Heart left ventricle (tissue), 13 donors: Measurements from ENCODE around the gene ACAP3.

Experiments
- CTCF ChIP-seq, 12 donors: fragments of 200-600 bp; sonication (generic) in 4 of 12; IDR thresholded peaks; one replicate each; pipeline versions ENCODE4 v1.5.0 to v1.8.0; 2018 to 2022; ENCODE audit warnings: antibody characterized with exemption in 12 of 12, mild to moderate bottlenecking in 5 of 12
- POLR2A ChIP-seq, 2 donors: fragments of 450-650 bp; IDR thresholded peaks; one replicate each; pipeline ENCODE4 v1.6.1; 2017; ENCODE audit warnings: antibody characterized with exemption in 2 of 2, mild to moderate bottlenecking in 2 of 2, moderate library complexity in 2 of 2
- donor health status: ischemic (EF 13 %, LVEDD 7.1; RV severe dilation, severe dysfunction).
- donor health status: DM: no; HTN: yes; CAD: no.
- donor health status: DM: no; HTN: no; CAD: no.
- donor health status: ischemic (EF 25% LVEDD 6.9; RV normal size, moderate dysfunction).
- donor health status: ischemic (EF 25% LVEDD 5.7; RV mildly dilated, moderate dysfunction).
- donor health status: ischemic (EF 35%, LVEDD 5.7; RV mildly dilated, moderate dysfunction).
- donor health status: nonischemic (EF 11% LVEDD 7.7; RV severe dilation, severe dysfunction).
- donor health status: DM: yes; HTN: yes; CAD: no.
- donor health status: PGD.
- donor health status: ischemic (EF 29% LVEDD 5.4; RV normal size, mild dysfunction).
- donor health status: nonischemic (EF 23%, LVEDD 6.1; RV moderate dilation, normal function).

DNA sequence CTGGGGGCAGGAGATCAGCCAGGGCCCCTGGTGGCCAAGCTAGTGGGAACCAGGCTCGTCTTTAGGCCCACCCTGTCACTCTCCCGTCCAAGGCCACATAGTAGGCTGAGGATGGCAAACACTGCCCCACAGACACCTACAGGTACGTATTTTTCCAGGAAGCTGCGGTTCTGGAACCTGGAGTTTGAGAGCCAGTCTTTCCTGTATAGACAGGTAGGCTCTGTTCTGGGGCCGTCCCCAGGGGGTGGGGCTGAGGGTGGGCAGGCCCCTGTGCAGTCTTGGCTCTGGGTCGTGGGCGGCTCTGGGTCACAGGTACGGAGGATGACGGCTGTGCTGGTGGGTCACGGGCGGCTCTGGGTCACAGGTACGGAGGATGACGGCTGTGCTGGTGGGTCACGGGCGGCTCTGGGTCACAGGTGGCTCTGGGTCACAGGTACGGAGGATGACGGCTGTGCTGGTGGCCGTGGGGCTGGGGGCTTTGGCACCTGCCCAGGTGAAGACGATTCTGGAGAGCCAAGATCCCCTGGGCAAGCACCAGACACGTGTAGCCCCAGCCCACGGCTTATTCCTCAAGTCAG, 2.8 kb upstream of the ACAP3 start:
- TF ChIP-seq POLR2A (IDR thresholded peaks at IDR 0.05) (no peak), CTCF (IDR thresholded peaks at IDR 0.05) (no peak)
